NAMALWA (cell line): ENCODE results near the gene SERPINB1.
A peak's percentile ranks its signal among the peaks of the same experiment; 100 is the strongest.

ENCODE experiments used
- DNase-seq: peaks from one replicate; pipeline ENCODE4 v3.0.0-alpha.2; 2015; ENCODE audit warnings: low spot score

Gene SERPINB1

GRCh38 chr6:2848851-2849250, 7.2 kb upstream of the SERPINB1 start:
- peak; percentile 52 for DNase-seq

- DNase-seq, result no peak
Observed at GRCh38 chr6:2845880-2846208, 4.2 kb upstream of the SERPINB1 start.

- no peak for DNase-seq
Observed at GRCh38 chr6:2844008-2844407, 2.3 kb upstream of the SERPINB1 start.

- DNase-seq, result no peak
Observed at GRCh38 chr6:2843138-2843740, 1.6 kb upstream of the SERPINB1 start.

GRCh38 chr6:2842139-2842552, 483 bp upstream of the SERPINB1 start:
- no peak for DNase-seq

- DNase-seq, result no peak
Observed at GRCh38 chr6:2840749-2841061, 958 bp downstream of the SERPINB1 start.

GRCh38 chr6:2839982-2840748, 1.5 kb downstream of the SERPINB1 start:
- no peak for DNase-seq

GRCh38 chr6:2839195-2839981, 2.3 kb downstream of the SERPINB1 start:
- no peak for DNase-seq

- no peak for DNase-seq
Observed at GRCh38 chr6:2838251-2838650, 3.4 kb downstream of the SERPINB1 start.

- no peak for DNase-seq
Observed at GRCh38 chr6:2834262-2834661, 7.4 kb downstream of the SERPINB1 start.

- DNase-seq, result no peak
Observed at GRCh38 chr6:2831392-2831791, 10.3 kb downstream of the SERPINB1 start.

GRCh38 chr6:2830183-2830582, 11.5 kb downstream of the SERPINB1 start:
- no peak for DNase-seq

- no peak for DNase-seq
Observed at GRCh38 chr6:2829253-2829652, 12.4 kb downstream of the SERPINB1 start.

GRCh38 chr6:2828629-2829028, 13.0 kb downstream of the SERPINB1 start:
- no peak for DNase-seq

- DNase-seq, result no peak
Observed at GRCh38 chr6:2827142-2827541, 14.5 kb downstream of the SERPINB1 start.

GRCh38 chr6:2826131-2826530, 15.5 kb downstream of the SERPINB1 start:
- no peak for DNase-seq

- DNase-seq, result no peak
Observed at GRCh38 chr6:2823104-2823850, 18.4 kb downstream of the SERPINB1 start.

- DNase-seq, result no peak
Observed at GRCh38 chr6:2821554-2821953, 20.1 kb downstream of the SERPINB1 start.

GRCh38 chr6:2820415-2820814, 21.2 kb downstream of the SERPINB1 start:
- DNase-seq, result no peak

- no peak for DNase-seq
Observed at GRCh38 chr6:2819978-2820377, 21.7 kb downstream of the SERPINB1 start.

- DNase-seq, result no peak
Observed at GRCh38 chr6:2819115-2819514, 22.5 kb downstream of the SERPINB1 start.

GRCh38 chr6:2818593-2818992, 23.1 kb downstream of the SERPINB1 start:
- DNase-seq, result no peak
